Endodermal cell (in vitro differentiated cells): ENCODE measurements around the gene GGT1. TPM values are rescaled to one million over a fixed set of nuclear protein-coding genes. Genes with fewer than 3 reads are reported as not detected.

Experiments used
- DNase-seq: peaks from one replicate; pipeline ENCODE4 v3.0.0-alpha.2; 2017
- H3K27ac ChIP-seq: 2 replicates; pipeline ENCODE4 v1.5.1; 2013; ENCODE audit warnings: mild to moderate bottlenecking, low read depth, low read length, moderate library complexity
- H3K27me3 ChIP-seq: 2 replicates; pipeline ENCODE4 v1.6.1; 2013; ENCODE audit warnings: mild to moderate bottlenecking, low read length, moderate library complexity; ENCODE audit not compliant: insufficient read depth, control insufficient read depth, poor library complexity, severe bottlenecking
- H3K36me3 ChIP-seq: 2 replicates; pipeline ENCODE4 v1.7.0; 2013; ENCODE audit warnings: mild to moderate bottlenecking, low read length, moderate library complexity; ENCODE audit not compliant: control insufficient read depth, insufficient read depth
- H3K4me1 ChIP-seq: one replicate; pipeline ENCODE4 v1.7.0; 2013; ENCODE audit warnings: low read length; ENCODE audit not compliant: control insufficient read depth, insufficient read depth
- H3K4me3 ChIP-seq: 2 replicates; pipeline ENCODE4 v1.5.1; 2013; ENCODE audit warnings: mild to moderate bottlenecking, low read length, moderate library complexity
- H3K9ac ChIP-seq: 2 replicates; pipeline ENCODE4 v1.6.1; 2013; ENCODE audit warnings: mild to moderate bottlenecking, low read length, moderate library complexity; ENCODE audit not compliant: poor library complexity, severe bottlenecking; ENCODE audit errors: extremely low read depth
- H3K9me3 ChIP-seq: 2 replicates; pipeline ENCODE4 v1.6.1; 2013; ENCODE audit warnings: mild to moderate bottlenecking, low read length, moderate library complexity; ENCODE audit not compliant: control insufficient read depth
- H3K27ac Mint-ChIP-seq: 2 replicates; pipeline ENCODE4 v1.8.0; 2020; ENCODE audit warnings: mixed read lengths
- H3K27me3 Mint-ChIP-seq: 2 replicates; pipeline ENCODE4 v1.8.0; 2021; ENCODE audit warnings: mild to moderate bottlenecking, mixed read lengths; ENCODE audit not compliant: insufficient read depth
- H3K36me3 Mint-ChIP-seq: 2 replicates; pipeline ENCODE4 v1.8.0; 2020; ENCODE audit warnings: low read depth, mixed read lengths
- H3K4me1 Mint-ChIP-seq: 2 replicates; pipeline ENCODE4 v1.8.0; 2020; ENCODE audit warnings: mixed read lengths
- H3K4me3 Mint-ChIP-seq: 2 replicates; pipeline ENCODE4 v1.8.0; 2020; ENCODE audit warnings: mild to moderate bottlenecking, moderate library complexity, mixed read lengths
- H3K9me3 Mint-ChIP-seq: 2 replicates; pipeline ENCODE4 v1.8.0; 2020; ENCODE audit warnings: mild to moderate bottlenecking, mixed read lengths
- CTCF ChIP-seq: fragments of 200-600 bp; sonication (generic); conservative IDR thresholded peaks from 2 replicates; pipeline ENCODE4 v1.5.0; 2021; ENCODE audit warnings: antibody characterized with exemption, mild to moderate bottlenecking
- WGBS, 2 experiments: methylation state at CpG; one replicate each; pipeline versions ENCODE4 v1.1.5 to v1.1.7; 2013; ENCODE audit warnings: missing lambda C conversion rate in 2 of 2, mixed read lengths in 1 of 2; ENCODE audit not compliant: insufficient coverage in 1 of 2, insufficient read length in 1 of 2; 5-methylcytosine and 5-hydroxymethylcytosine counted together
- total RNA-seq, 2 donors: library from RNA; stranded (reverse); fragmentation: NEBNext Ultra II Directional in 1 of 2; extraction: Animal tissue kit (Norgen Biotek cat#: 25700) in 1 of 2; gene quantifications; 2 replicates in 1 of 2; 3 replicates in 1 of 2; pipeline ENCODE4 v1.2.1, GENCODE V29; 2021

GGT1 gene
- total RNA-seq, 2 donors from 2014 or later, result 22.4 to 52.8 TPM

- no peaks in the 10 kb centered on the region for H3K9me3 Mint-ChIP-seq
- H3K9ac ChIP-seq, result no peak overlapping the region
- no peaks in the 10 kb centered on the region for H3K27me3 ChIP-seq
- H3K9me3 ChIP-seq, result no peaks in the 10 kb centered on the region
- H3K4me1 ChIP-seq, result no peaks in the 10 kb centered on the region
- TF ChIP-seq CTCF, result no peak
- no peak overlapping the region for H3K27ac Mint-ChIP-seq
- no peaks in the 10 kb centered on the region for H3K36me3 Mint-ChIP-seq
- no peaks in the 10 kb centered on the region for H3K27me3 Mint-ChIP-seq
- H3K36me3 ChIP-seq, result no peaks in the 10 kb centered on the region
- H3K4me3 Mint-ChIP-seq, result peak overlapping the region; percentile 88
- H3K27ac ChIP-seq, result no peak overlapping the region
- DNase-seq, result peak; percentile 60
- H3K4me3 ChIP-seq, result no peak overlapping the region
- peaks cover under 1% of the 10 kb centered on the region for H3K4me1 Mint-ChIP-seq
- 83 to 90% methylated on average over 10 to 16 of the region's 16 CpGs for WGBS, 2 experiments
These were observed 9.0 kb upstream of the GGT1 start for GRCh38 chr22:24593836-24594568.

GRCh38 chr22:24594569-24595120, 8.3 kb upstream of the GGT1 start:
- WGBS, 2 experiments, result 84 to 91% methylated on average over 5 to 7 of the region's 7 CpGs
- TF ChIP-seq CTCF, result no peak
- H3K36me3 ChIP-seq, result no peaks in the 10 kb centered on the region

GRCh38 chr22:24595228-24595627, 7.8 kb upstream of the GGT1 start:
- WGBS, 2 experiments, result 92 to 93% methylated on average over 3 to 6 of the region's 6 CpGs
- DNase-seq, result no peak
- Mint-ChIP-seq H3K4me1 (peaks cover 10% of the 10 kb centered on the region), H3K27me3 (no peaks in the 10 kb centered on the region), H3K36me3 (no peaks in the 10 kb centered on the region), H3K27ac (no peak overlapping the region), H3K9me3 (no peaks in the 10 kb centered on the region), H3K4me3 (no peak overlapping the region)
- Histone ChIP-seq H3K9me3 (no peaks in the 10 kb centered on the region), H3K27me3 (no peaks in the 10 kb centered on the region), H3K27ac (no peak overlapping the region), H3K4me1 (no peaks in the 10 kb centered on the region), H3K4me3 (no peak overlapping the region), H3K9ac (no peak overlapping the region), H3K36me3 (no peaks in the 10 kb centered on the region)
- no peak for TF ChIP-seq CTCF

More at GRCh38 chr22:24594569-24595120, 8.3 kb upstream of the GGT1 start:
- H3K4me1 Mint-ChIP-seq, result peaks cover 7% of the 10 kb centered on the region
- Histone ChIP-seq H3K27me3 (no peaks in the 10 kb centered on the region), H3K9me3 (no peaks in the 10 kb centered on the region), H3K9ac (no peak overlapping the region), H3K4me3 (no peak overlapping the region), H3K27ac (no peak overlapping the region), H3K4me1 (no peaks in the 10 kb centered on the region)
- H3K27me3 Mint-ChIP-seq, result no peaks in the 10 kb centered on the region
- DNase-seq, result peak; percentile 55
- no peak overlapping the region for H3K27ac Mint-ChIP-seq
- no peak overlapping the region for H3K4me3 Mint-ChIP-seq
- H3K36me3 Mint-ChIP-seq, result no peaks in the 10 kb centered on the region
- H3K9me3 Mint-ChIP-seq, result no peaks in the 10 kb centered on the region
